Activated CD8-positive, alpha-beta T cell treated with anti-CD3 and anti-CD28 coated beads for 36 hours (primary cell): ENCODE results near the gene MYH15. TPM values are rescaled to one million over a fixed set of nuclear protein-coding genes. Genes with fewer than 3 reads are reported as not detected.

Source experiments
- ATAC-seq: fragments of 200-7000 bp; cut with Tn5 transposase; one replicate; pipeline ENCODE4 v1.10.0; 2021; ENCODE audit warnings: mild to moderate bottlenecking, moderate library complexity
- CTCF ChIA-PET: fragments of 350-600 bp; sonication (Branson Sonifier 250); formaldehyde crosslinking; loops from one replicate; lab custom pipeline; 2021; ENCODE audit warnings: antibody characterized with exemption; lab: Charles Lee
- POLR2A ChIA-PET: fragments of 350-600 bp; sonication (Branson Sonifier 250); formaldehyde crosslinking; loops from one replicate; lab custom pipeline; 2021; ENCODE audit warnings: antibody characterized with exemption; lab: Charles Lee
- DNase-seq: peaks from one replicate; pipeline ENCODE4 v3.0.0-alpha.2; 2020
- H3K27ac Mint-ChIP-seq: one replicate; pipeline ENCODE4 v1.8.0; 2021; ENCODE audit warnings: mild to moderate bottlenecking, mixed read lengths
- H3K27me3 Mint-ChIP-seq: one replicate; pipeline ENCODE4 v1.8.0; 2021; ENCODE audit warnings: mixed read lengths
- H3K36me3 Mint-ChIP-seq: one replicate; pipeline ENCODE4 v1.8.0; 2021; ENCODE audit warnings: low read depth, mixed read lengths
- H3K4me1 Mint-ChIP-seq: one replicate; pipeline ENCODE4 v1.8.0; 2021; ENCODE audit warnings: low read depth, mixed read lengths
- H3K4me3 Mint-ChIP-seq: one replicate; pipeline ENCODE4 v1.8.0; 2021; ENCODE audit warnings: mild to moderate bottlenecking, moderate library complexity, mixed read lengths
- H3K9me3 Mint-ChIP-seq: one replicate; pipeline ENCODE4 v1.8.0; 2021; ENCODE audit warnings: mixed read lengths
- intact Hi-C: fragments of 100-400 bp; cut with micrococcal nuclease; formaldehyde crosslinking; loops from one replicate; pipeline ENCODE4 v1.10.0; 2022
- total RNA-seq, 2 experiments: library from RNA; stranded (reverse); gene quantifications; one replicate each; pipeline ENCODE4 v1.2.3, GENCODE V29; 2021
- TF ChIP-seq, protein P1 (sequence below): fragments of 200-600 bp; IDR thresholded peaks from one replicate; pipeline ENCODE4 v1.8.0; 2022; ENCODE audit warnings: antibody characterized with exemption, mild to moderate bottlenecking

Gene MYH15
- total RNA-seq, 2 experiments from 2014 or later = 0.07 to 0.09 TPM

DNA sequence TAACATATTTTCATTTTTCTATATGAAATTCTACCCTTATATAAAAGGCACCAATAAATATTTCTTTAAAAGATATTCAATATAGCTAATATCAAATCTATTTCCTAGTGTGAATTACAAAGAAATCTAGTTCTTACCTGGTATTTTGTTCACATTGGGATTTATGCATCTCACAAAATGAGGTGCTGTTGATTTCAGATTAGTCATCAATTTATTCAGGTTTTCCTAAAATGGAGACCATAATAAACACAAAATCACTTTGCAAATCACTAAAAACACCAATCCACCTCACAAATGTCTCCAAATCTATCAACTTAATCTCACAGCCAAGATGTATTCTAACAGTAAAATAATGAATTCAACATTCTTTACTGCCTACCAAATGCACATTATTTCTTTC is 51.2 kb downstream of the MYH15 start:
- DNase-seq = no peak
- ATAC-seq = no peak
- TF ChIP-seq, protein P1, sequence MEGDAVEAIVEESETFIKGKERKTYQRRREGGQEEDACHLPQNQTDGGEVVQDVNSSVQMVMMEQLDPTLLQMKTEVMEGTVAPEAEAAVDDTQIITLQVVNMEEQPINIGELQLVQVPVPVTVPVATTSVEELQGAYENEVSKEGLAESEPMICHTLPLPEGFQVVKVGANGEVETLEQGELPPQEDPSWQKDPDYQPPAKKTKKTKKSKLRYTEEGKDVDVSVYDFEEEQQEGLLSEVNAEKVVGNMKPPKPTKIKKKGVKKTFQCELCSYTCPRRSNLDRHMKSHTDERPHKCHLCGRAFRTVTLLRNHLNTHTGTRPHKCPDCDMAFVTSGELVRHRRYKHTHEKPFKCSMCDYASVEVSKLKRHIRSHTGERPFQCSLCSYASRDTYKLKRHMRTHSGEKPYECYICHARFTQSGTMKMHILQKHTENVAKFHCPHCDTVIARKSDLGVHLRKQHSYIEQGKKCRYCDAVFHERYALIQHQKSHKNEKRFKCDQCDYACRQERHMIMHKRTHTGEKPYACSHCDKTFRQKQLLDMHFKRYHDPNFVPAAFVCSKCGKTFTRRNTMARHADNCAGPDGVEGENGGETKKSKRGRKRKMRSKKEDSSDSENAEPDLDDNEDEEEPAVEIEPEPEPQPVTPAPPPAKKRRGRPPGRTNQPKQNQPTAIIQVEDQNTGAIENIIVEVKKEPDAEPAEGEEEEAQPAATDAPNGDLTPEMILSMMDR = no peak
- Mint-ChIP-seq H3K27ac (no peak overlapping the region), H3K4me3 (no peak overlapping the region), H3K4me1 (no peaks in the 10 kb centered on the region), H3K36me3 (no peaks in the 10 kb centered on the region), H3K9me3 (no peaks in the 10 kb centered on the region), H3K27me3 (peaks cover 1% of the 10 kb centered on the region)
- ChIA-PET CTCF (interaction anchor here (2.1 to 4.6 kb wide), 2 partner anchors 19 to 306 kb away, joined by 7 to 36 read pairs; no protein-coding TSS in a partner anchor), POLR2A (no interaction called here)
- intact Hi-C loops = no loop called here

DNA sequence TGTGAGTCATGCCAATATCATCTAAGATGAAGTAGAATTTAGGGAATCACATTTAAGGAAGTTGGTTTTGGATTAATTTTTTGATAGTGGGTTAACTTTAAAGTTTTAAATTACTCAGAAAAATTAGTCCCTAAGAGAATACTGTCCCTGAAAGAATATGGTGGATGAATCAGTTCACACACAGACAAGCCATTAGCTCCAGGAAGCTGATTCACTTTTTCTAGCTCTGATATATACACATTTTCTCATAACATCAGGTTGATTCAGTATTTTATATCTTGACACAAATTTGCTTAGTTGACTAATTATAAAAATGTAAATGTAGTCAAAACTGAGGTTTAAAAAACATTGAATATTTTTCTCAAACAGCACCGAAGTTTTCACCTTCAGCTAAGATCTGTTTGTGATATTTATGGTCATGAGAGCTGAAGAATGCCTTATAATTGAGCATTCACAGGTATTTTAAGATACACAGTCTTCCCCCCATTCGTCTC is 55.1 kb downstream of the MYH15 start:
- Mint-ChIP-seq H3K36me3 (no peaks in the 10 kb centered on the region), H3K4me3 (no peak overlapping the region), H3K4me1 (no peaks in the 10 kb centered on the region), H3K27me3 (peaks cover 1% of the 10 kb centered on the region), H3K9me3 (peaks cover 4% of the 10 kb centered on the region), H3K27ac (no peak overlapping the region)
- CTCF ChIA-PET = interaction anchor here (1.1 kb wide), 1 partner anchor 34 kb away, joined by 3 read pairs; no protein-coding TSS in a partner anchor
- POLR2A ChIA-PET = no interaction called here
- TF ChIP-seq, protein P1 = no peak
- intact Hi-C loops = no loop called here
- ATAC-seq (no peak), DNase-seq (no peak)

- DNase-seq (no peak), ATAC-seq (no peak)
- TF ChIP-seq, protein P1 = no peak
- ChIA-PET CTCF (no interaction called here), POLR2A (no interaction called here)
- Mint-ChIP-seq H3K36me3 (no peaks in the 10 kb centered on the region), H3K27ac (no peak overlapping the region), H3K4me3 (no peak overlapping the region), H3K27me3 (peaks cover 1% of the 10 kb centered on the region), H3K4me1 (no peaks in the 10 kb centered on the region), H3K9me3 (peaks cover 4% of the 10 kb centered on the region)
- intact Hi-C loops = no loop called here
These were observed 56.8 kb downstream of the MYH15 start for GRCh38 chr3:108453565-108453964.

DNA sequence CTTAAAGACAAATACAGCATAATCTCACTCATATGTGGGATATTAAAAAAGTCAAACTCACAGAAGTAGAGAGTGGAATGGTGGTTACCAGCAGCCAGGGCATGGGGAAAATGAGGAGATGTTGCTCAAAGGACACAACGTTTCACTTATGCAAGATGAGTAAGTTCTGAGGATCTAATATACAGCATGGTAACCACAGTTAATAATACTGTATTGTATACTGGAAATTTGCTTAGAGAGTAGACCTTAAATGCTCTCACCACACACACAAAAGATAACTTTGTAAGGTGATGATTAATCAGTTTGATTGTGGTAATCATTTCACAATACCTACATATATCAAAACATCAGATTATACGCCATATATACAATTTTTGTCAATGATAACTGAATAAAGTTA is 60.0 kb downstream of the MYH15 start:
- H3K4me1 Mint-ChIP-seq = no peaks in the 10 kb centered on the region
- ATAC-seq (no peak), DNase-seq (no peak)
- no peak overlapping the region for H3K4me3 Mint-ChIP-seq
- peaks cover 8% of the 10 kb centered on the region for H3K36me3 Mint-ChIP-seq
- H3K27ac Mint-ChIP-seq = no peak overlapping the region
- peaks cover 21% of the 10 kb centered on the region for H3K9me3 Mint-ChIP-seq
- ChIA-PET CTCF (no interaction called here), POLR2A (no interaction called here)
- intact Hi-C loops = no loop called here
- TF ChIP-seq, protein P1 = no peak
- no peaks in the 10 kb centered on the region for H3K27me3 Mint-ChIP-seq

GRCh38 chr3:108448593-108448992 is 61.8 kb downstream of the MYH15 start:
- TF ChIP-seq, protein P1 = no peak
- intact Hi-C loops = no loop called here
- Mint-ChIP-seq H3K9me3 (peaks cover 21% of the 10 kb centered on the region), H3K36me3 (peaks cover 10% of the 10 kb centered on the region), H3K4me3 (no peak overlapping the region), H3K27me3 (no peaks in the 10 kb centered on the region), H3K27ac (no peak overlapping the region), H3K4me1 (no peaks in the 10 kb centered on the region)
- ATAC-seq (no peak), DNase-seq (no peak)
- CTCF ChIA-PET = interaction anchor here (1.9 kb wide), 1 partner anchor 29 kb away, joined by 6 read pairs; no protein-coding TSS in a partner anchor
- POLR2A ChIA-PET = no interaction called here
